Measurements from ENCODE around the gene AGBL1. TPM values are rescaled to one million over a fixed set of nuclear protein-coding genes. Genes with fewer than 3 reads are reported as not detected.
A peak's percentile ranks its signal among the peaks of the same experiment; 100 is the strongest.

AGBL1 gene
- total RNA-seq, 4 donors from 2014 or later, result 0.32 to 0.40 TPM; not detected in 2

DNA sequence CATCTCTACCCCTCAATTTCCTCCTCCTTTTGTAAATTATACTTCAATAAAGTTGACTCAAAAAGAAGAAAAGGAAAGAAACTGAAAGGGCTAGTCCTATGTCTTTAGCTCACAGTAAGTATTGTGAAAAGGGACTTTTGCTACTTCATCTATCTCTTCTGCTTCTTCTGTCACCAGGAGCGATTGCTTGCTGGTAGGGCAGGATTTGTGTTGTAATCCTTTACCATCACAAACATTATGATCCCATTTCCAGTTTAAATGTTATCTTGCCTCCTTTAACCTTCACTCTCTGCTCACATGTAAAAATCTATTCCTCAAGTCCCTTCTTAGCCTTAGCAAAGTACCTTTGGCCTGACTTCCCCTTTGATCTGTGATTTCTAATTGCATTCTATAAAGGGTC, 537.1 kb downstream of the AGBL1 start:
- no peak for DNase-seq
- Histone ChIP-seq H3K4me3 (no peak overlapping the region), H3K27me3 (no peaks in the 10 kb centered on the region), H3K36me3 (no peaks in the 10 kb centered on the region), H3K4me1 (peaks cover 0 to 19% (median 9%) of the 10 kb centered on the region in 4 donors), H3K27ac (no peak overlapping the region), H3K9me3 (no peaks in the 10 kb centered on the region)
- TF ChIP-seq EP300 (IDR thresholded peaks at IDR 0.05; ENCODE audit: low read depth), result no peak
- TF ChIP-seq, protein P1, sequence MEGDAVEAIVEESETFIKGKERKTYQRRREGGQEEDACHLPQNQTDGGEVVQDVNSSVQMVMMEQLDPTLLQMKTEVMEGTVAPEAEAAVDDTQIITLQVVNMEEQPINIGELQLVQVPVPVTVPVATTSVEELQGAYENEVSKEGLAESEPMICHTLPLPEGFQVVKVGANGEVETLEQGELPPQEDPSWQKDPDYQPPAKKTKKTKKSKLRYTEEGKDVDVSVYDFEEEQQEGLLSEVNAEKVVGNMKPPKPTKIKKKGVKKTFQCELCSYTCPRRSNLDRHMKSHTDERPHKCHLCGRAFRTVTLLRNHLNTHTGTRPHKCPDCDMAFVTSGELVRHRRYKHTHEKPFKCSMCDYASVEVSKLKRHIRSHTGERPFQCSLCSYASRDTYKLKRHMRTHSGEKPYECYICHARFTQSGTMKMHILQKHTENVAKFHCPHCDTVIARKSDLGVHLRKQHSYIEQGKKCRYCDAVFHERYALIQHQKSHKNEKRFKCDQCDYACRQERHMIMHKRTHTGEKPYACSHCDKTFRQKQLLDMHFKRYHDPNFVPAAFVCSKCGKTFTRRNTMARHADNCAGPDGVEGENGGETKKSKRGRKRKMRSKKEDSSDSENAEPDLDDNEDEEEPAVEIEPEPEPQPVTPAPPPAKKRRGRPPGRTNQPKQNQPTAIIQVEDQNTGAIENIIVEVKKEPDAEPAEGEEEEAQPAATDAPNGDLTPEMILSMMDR (IDR thresholded peaks at IDR 0.05), result no peak
- no peak for TF ChIP-seq POLR2A (IDR thresholded peaks at IDR 0.05)
- no peak for TF ChIP-seq POLR2AphosphoS5 (IDR thresholded peaks at IDR 0.05)
- in situ Hi-C loops (cut with MboI; ENCODE audit: low pct_ligation_motif_present in 1 of 4, low pct_unique_long_range_greater_than_20kb in 1 of 4, low sequenced_read_pairs in 3 of 4) (loop anchor here in 1 of 4 donors (25.0 kb wide), 1 partner anchor 754 kb away; no protein-coding TSS in a partner anchor), intact Hi-C loops (cut with DNase I; ENCODE audit: low total_unique reads) (no loop called here)
- 75 to 79% methylated on average over 1 of the region's 1 CpG for WGBS, 2 donors (ENCODE audit: low coverage in 1 of 2)

DNA sequence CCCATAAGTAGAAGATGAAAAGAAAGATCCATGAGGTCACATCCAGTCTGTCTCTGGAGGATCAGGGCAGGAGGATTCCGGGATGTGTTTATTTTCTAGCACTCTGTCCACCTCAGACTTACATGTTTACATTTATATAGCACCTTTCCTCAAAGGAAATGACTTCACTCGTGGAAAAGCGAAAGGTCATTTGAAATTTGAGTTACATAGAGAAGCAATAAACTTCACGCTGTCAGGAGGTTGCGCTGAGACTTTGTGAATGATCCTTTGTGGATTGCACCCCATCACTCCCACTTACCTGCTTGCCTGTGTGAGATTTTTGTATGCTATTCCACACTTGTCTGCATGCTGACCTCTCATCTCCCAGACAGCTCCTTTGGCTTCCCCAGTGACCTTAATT, 540.5 kb downstream of the AGBL1 start:
- WGBS, 2 donors (ENCODE audit: low coverage in 1 of 2), result 33% methylated on average over 5 of the region's 5 CpGs; no CpG with 5 or more reads in 1 of the 2 donors
- no peak for DNase-seq
- Histone ChIP-seq H3K27ac (peak overlapping the region in 2 of 4 donors; percentile 9 to 47), H3K9me3 (no peaks in the 10 kb centered on the region), H3K4me1 (peaks cover 0 to 23% (median 10%) of the 10 kb centered on the region in 4 donors), H3K4me3 (no peak overlapping the region), H3K36me3 (no peaks in the 10 kb centered on the region), H3K27me3 (no peaks in the 10 kb centered on the region)
- in situ Hi-C loops (cut with MboI; ENCODE audit: low pct_ligation_motif_present in 1 of 4, low pct_unique_long_range_greater_than_20kb in 1 of 4, low sequenced_read_pairs in 3 of 4), result loop anchor here in 2 of 4 donors (10.0 to 25.0 kb wide), 3 partner anchors 115 to 758 kb away; no protein-coding TSS in a partner anchor
- intact Hi-C loops (cut with DNase I; ENCODE audit: low total_unique reads), result no loop called here
- TF ChIP-seq POLR2A (IDR thresholded peaks at IDR 0.05), result no peak
- TF ChIP-seq EP300 (IDR thresholded peaks at IDR 0.05; ENCODE audit: low read depth), result no peak
- TF ChIP-seq POLR2AphosphoS5 (IDR thresholded peaks at IDR 0.05), result no peak
- TF ChIP-seq, protein P1 (IDR thresholded peaks at IDR 0.05), result no peak

- in situ Hi-C loops (cut with MboI; ENCODE audit: low pct_ligation_motif_present in 1 of 4, low pct_unique_long_range_greater_than_20kb in 1 of 4, low sequenced_read_pairs in 3 of 4) (loop anchor here in 2 of 4 donors (10.0 to 25.0 kb wide), 3 partner anchors 114 to 758 kb away; no protein-coding TSS in a partner anchor), intact Hi-C loops (cut with DNase I; ENCODE audit: low total_unique reads) (no loop called here)
- peaks cover 0 to 23% (median 10%) of the 10 kb centered on the region in 4 donors for H3K4me1 ChIP-seq
- no peak for DNase-seq
- no peaks in the 10 kb centered on the region for H3K36me3 ChIP-seq
- H3K9me3 ChIP-seq, result no peaks in the 10 kb centered on the region
- WGBS, 2 donors (ENCODE audit: low coverage in 1 of 2), result 17 to 36% methylated on average over 7 to 8 of the region's 8 CpGs
- no peak overlapping the region for H3K4me3 ChIP-seq
- TF ChIP-seq, protein P1 (IDR thresholded peaks at IDR 0.05), result no peak
- TF ChIP-seq POLR2AphosphoS5 (IDR thresholded peaks at IDR 0.05) (no peak), POLR2A (IDR thresholded peaks at IDR 0.05) (no peak), EP300 (IDR thresholded peaks at IDR 0.05; ENCODE audit: low read depth) (no peak)
- H3K27me3 ChIP-seq, result no peaks in the 10 kb centered on the region
- peak overlapping the region in 2 of 4 donors; percentile 9 to 47 for H3K27ac ChIP-seq
Observed at GRCh38 chr15:86620641-86621349, 541.1 kb downstream of the AGBL1 start.

DNA sequence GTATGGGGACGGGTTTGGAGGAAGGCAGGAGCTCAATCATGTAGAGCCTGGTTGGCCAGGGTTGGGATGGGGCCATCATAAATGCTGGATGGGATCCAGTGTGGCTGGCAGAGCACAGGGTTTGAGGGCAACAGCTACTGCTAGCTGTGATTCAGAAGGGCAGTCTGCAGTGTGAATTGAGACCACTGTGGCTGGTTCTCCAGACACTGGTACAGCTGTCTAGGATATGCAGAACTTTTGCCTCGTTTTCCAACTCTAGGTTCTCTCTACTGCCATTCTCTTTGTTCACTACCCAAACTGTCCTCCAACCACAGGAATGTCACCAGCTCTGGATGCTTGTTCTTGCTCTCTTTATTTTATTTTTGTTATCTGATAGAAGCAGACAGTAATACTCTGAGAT, 543.6 kb downstream of the AGBL1 start:
- no peak overlapping the region for H3K4me3 ChIP-seq
- WGBS, 2 donors (ENCODE audit: low coverage in 1 of 2), result 18 to 48% methylated on average over 2 of the region's 2 CpGs
- H3K4me1 ChIP-seq, result peaks cover 0 to 26% (median 10%) of the 10 kb centered on the region in 4 donors
- TF ChIP-seq, protein P1 (IDR thresholded peaks at IDR 0.05), result no peak
- TF ChIP-seq EP300 (IDR thresholded peaks at IDR 0.05; ENCODE audit: low read depth), result no peak
- no peak for TF ChIP-seq POLR2A (IDR thresholded peaks at IDR 0.05)
- no peak for TF ChIP-seq POLR2AphosphoS5 (IDR thresholded peaks at IDR 0.05)
- no peaks in the 10 kb centered on the region for H3K9me3 ChIP-seq
- in situ Hi-C loops (cut with MboI; ENCODE audit: low pct_ligation_motif_present in 1 of 4, low pct_unique_long_range_greater_than_20kb in 1 of 4, low sequenced_read_pairs in 3 of 4), result loop anchor here in 2 of 4 donors (10.0 to 25.0 kb wide), 3 partner anchors 112 to 761 kb away; no protein-coding TSS in a partner anchor
- no peak overlapping the region for H3K27ac ChIP-seq
- no peak for DNase-seq
- intact Hi-C loops (cut with DNase I; ENCODE audit: low total_unique reads), result no loop called here
- no peaks in the 10 kb centered on the region for H3K36me3 ChIP-seq
- no peaks in the 10 kb centered on the region for H3K27me3 ChIP-seq

All from transverse colon (tissue), 4 donors.